Mesenchymal stem cell (in vitro differentiated cells and primary cell): ENCODE measurements around the gene GFOD1.

Source experiments
- DNase-seq: peaks from one replicate; pipeline ENCODE4 v3.0.0-alpha.2; 2013
- H2AFZ ChIP-seq: one replicate; pipeline ENCODE4 v1.6.1; 2013; ENCODE audit warnings: low read depth, mild to moderate bottlenecking, control low read depth, inconsistent platforms, low read length, moderate library complexity
- H2AK5ac ChIP-seq: 2 replicates; pipeline ENCODE4 v1.6.1; 2013; ENCODE audit warnings: low read length, moderate library complexity, mild to moderate bottlenecking, inconsistent platforms; ENCODE audit not compliant: severe bottlenecking
- H2BK120ac ChIP-seq: one replicate; pipeline ENCODE4 v1.6.1; 2013; ENCODE audit warnings: low read depth, mild to moderate bottlenecking, inconsistent platforms, low read length, moderate library complexity
- H2BK12ac ChIP-seq, 2 experiments: one replicate each; pipeline ENCODE4 v1.6.1; 2013; ENCODE audit warnings: inconsistent platforms in 2 of 2, low read length in 2 of 2, mild to moderate bottlenecking in 2 of 2, moderate library complexity in 2 of 2, control low read depth in 1 of 2
- H2BK15ac ChIP-seq: one replicate; pipeline ENCODE4 v1.6.1; 2013; ENCODE audit warnings: mild to moderate bottlenecking, low read depth, inconsistent platforms; ENCODE audit not compliant: poor library complexity, severe bottlenecking
- H2BK5ac ChIP-seq: 2 replicates; pipeline ENCODE4 v1.6.1; 2013; ENCODE audit warnings: low read depth, mild to moderate bottlenecking, low read length, control low read depth, inconsistent platforms; ENCODE audit not compliant: poor library complexity, severe bottlenecking
- H3K14ac ChIP-seq, 2 experiments: one replicate each; pipeline ENCODE4 v1.6.1; 2013; ENCODE audit warnings: inconsistent platforms in 2 of 2, low read length in 2 of 2, control low read depth in 1 of 2, mild to moderate bottlenecking in 1 of 2, moderate library complexity in 1 of 2
- H3K18ac ChIP-seq, 2 experiments: one replicate each; pipeline ENCODE4 v1.6.1; 2013; ENCODE audit warnings: inconsistent platforms in 2 of 2, low read length in 2 of 2, control low read depth in 1 of 2, low read depth in 1 of 2, mild to moderate bottlenecking in 1 of 2
- H3K23ac ChIP-seq, 2 experiments: one replicate each; pipeline ENCODE4 v1.6.1; 2013; ENCODE audit warnings: inconsistent platforms in 2 of 2, low read length in 2 of 2, mild to moderate bottlenecking in 2 of 2, moderate library complexity in 2 of 2, control low read depth in 1 of 2
- H3K27ac ChIP-seq: 2 replicates; pipeline ENCODE4 v1.5.1; 2013; ENCODE audit warnings: mild to moderate bottlenecking, moderate library complexity, low read length, control low read depth, inconsistent platforms; ENCODE audit not compliant: poor library complexity, severe bottlenecking
- H3K27me3 ChIP-seq, 2 experiments: 2 replicates each; pipeline versions ENCODE4 v1.6.1 to v1.7.0; 2013; ENCODE audit warnings: low read length in 2 of 2, mild to moderate bottlenecking in 2 of 2, moderate library complexity in 2 of 2, control low read depth in 1 of 2, inconsistent platforms in 1 of 2; ENCODE audit not compliant: control insufficient read depth in 1 of 2, insufficient read depth in 1 of 2
- H3K36me3 ChIP-seq, 2 experiments: 2 replicates each; pipeline versions ENCODE4 v1.6.1 to v1.7.0; 2013; ENCODE audit warnings: low read length in 2 of 2, control low read depth in 1 of 2, inconsistent platforms in 1 of 2, low read depth in 1 of 2, mild to moderate bottlenecking in 1 of 2; ENCODE audit not compliant: insufficient read depth in 2 of 2, control insufficient read depth in 1 of 2
- H3K4ac ChIP-seq, 2 experiments: one replicate each; pipeline ENCODE4 v1.6.1; 2013; ENCODE audit warnings: inconsistent platforms in 2 of 2, low read length in 2 of 2, mild to moderate bottlenecking in 2 of 2, moderate library complexity in 2 of 2, control low read depth in 1 of 2, low read depth in 1 of 2
- H3K4me1 ChIP-seq: 2 replicates; pipeline ENCODE4 v1.6.1; 2013; ENCODE audit warnings: low read depth, low read length, control low read depth; ENCODE audit not compliant: control insufficient read depth, insufficient read depth
- H3K4me2 ChIP-seq: 2 replicates; pipeline ENCODE4 v1.6.1; 2013; ENCODE audit warnings: low read length, mild to moderate bottlenecking, inconsistent platforms; ENCODE audit not compliant: poor library complexity, severe bottlenecking
- H3K4me3 ChIP-seq, 2 experiments: 2 replicates each; pipeline versions ENCODE4 v1.5.1 to v1.7.0; 2013; ENCODE audit warnings: low read length in 2 of 2, mild to moderate bottlenecking in 2 of 2, control low read depth in 1 of 2, low read depth in 1 of 2; ENCODE audit not compliant: insufficient read depth in 1 of 2
- H3K79me1 ChIP-seq: replicated peaks from 2 replicates; pipeline ENCODE4 v1.6.1; 2013; ENCODE audit warnings: mild to moderate bottlenecking, control low read depth, low read length, inconsistent platforms; ENCODE audit not compliant: poor library complexity, severe bottlenecking
- H3K9ac ChIP-seq: 2 replicates; pipeline ENCODE4 v1.7.0; 2013; ENCODE audit warnings: mild to moderate bottlenecking, low read length, moderate library complexity
- H3K9me3 ChIP-seq: 2 replicates; pipeline ENCODE4 v1.7.0; 2013; ENCODE audit warnings: mild to moderate bottlenecking, low read length; ENCODE audit not compliant: control insufficient read depth
- H4K8ac ChIP-seq: one replicate; pipeline ENCODE4 v1.6.1; 2013; ENCODE audit warnings: inconsistent platforms, mild to moderate bottlenecking, low read length, moderate library complexity
- H4K91ac ChIP-seq: one replicate; pipeline ENCODE4 v1.6.1; 2013; ENCODE audit warnings: mild to moderate bottlenecking, low read length, inconsistent platforms
- WGBS: methylation state at CpG from one replicate; pipeline ENCODE4 v1.1.7; 2013; ENCODE audit warnings: mixed read lengths; 5-methylcytosine and 5-hydroxymethylcytosine counted together

The GFOD1 gene

GRCh38 chr6:13523826-13524622 lies 36.6 kb upstream of the GFOD1 start:
- Histone ChIP-seq H2AK5ac (no peak overlapping the region), H2BK15ac (no peak overlapping the region), H3K36me3 (no peaks in the 10 kb centered on the region), H3K4me2 (no peak overlapping the region), H4K91ac (no peak overlapping the region), H3K18ac (peak overlapping the region; percentile 17 to 48), H2BK120ac (no peak overlapping the region), H2BK5ac (no peak overlapping the region), H3K4ac (no peak overlapping the region), H3K9ac (no peak overlapping the region), H3K4me1 (peaks cover 1% of the 10 kb centered on the region), H4K8ac (no peak overlapping the region), H2AFZ (no peak overlapping the region), H3K14ac (no peak overlapping the region), H2BK12ac (no peak overlapping the region), H3K9me3 (peaks cover 4% of the 10 kb centered on the region), H3K27ac (no peak overlapping the region), H3K23ac (no peak overlapping the region), H3K27me3 (no peaks in the 10 kb centered on the region), H3K79me1 (no peaks in the 10 kb centered on the region), H3K4me3 (no peak overlapping the region)
- 92% methylated on average over 11 of the region's 11 CpGs for WGBS
- DNase-seq, result no peak

GRCh38 chr6:13522656-13523055 lies 35.3 kb upstream of the GFOD1 start:
- Histone ChIP-seq H3K4me3 (no peak overlapping the region), H2BK12ac (no peak overlapping the region), H4K91ac (no peak overlapping the region), H3K27me3 (no peaks in the 10 kb centered on the region), H3K9me3 (peaks cover 4% of the 10 kb centered on the region), H3K4me1 (peaks cover 1% of the 10 kb centered on the region), H2AFZ (no peak overlapping the region), H3K79me1 (no peaks in the 10 kb centered on the region), H3K18ac (no peak overlapping the region), H3K14ac (no peak overlapping the region), H3K36me3 (no peaks in the 10 kb centered on the region), H3K4ac (no peak overlapping the region), H3K4me2 (no peak overlapping the region), H3K9ac (no peak overlapping the region), H3K23ac (no peak overlapping the region), H2AK5ac (no peak overlapping the region), H2BK5ac (no peak overlapping the region), H2BK15ac (no peak overlapping the region), H2BK120ac (no peak overlapping the region), H4K8ac (no peak overlapping the region), H3K27ac (no peak overlapping the region)
- peak; percentile 34 for DNase-seq
- 52% methylated on average over 4 of the region's 4 CpGs for WGBS

GRCh38 chr6:13519839-13520238 lies 32.4 kb upstream of the GFOD1 start:
- no peak overlapping the region for H2BK12ac ChIP-seq
- no peak overlapping the region for H3K18ac ChIP-seq
- no peak overlapping the region for H3K4me2 ChIP-seq
- H4K8ac ChIP-seq, result no peak overlapping the region
- peaks cover 0 to 11% of the 10 kb centered on the region in 2 experiments for H3K27me3 ChIP-seq
- H2BK15ac ChIP-seq, result no peak overlapping the region
- H3K14ac ChIP-seq, result no peak overlapping the region
- H3K9me3 ChIP-seq, result peaks cover 4% of the 10 kb centered on the region
- H3K27ac ChIP-seq, result no peak overlapping the region
- peaks cover 1% of the 10 kb centered on the region for H3K4me1 ChIP-seq
- H3K23ac ChIP-seq, result no peak overlapping the region
- H3K36me3 ChIP-seq, result no peaks in the 10 kb centered on the region
- no peak overlapping the region for H2AK5ac ChIP-seq
- no peak overlapping the region for H2BK5ac ChIP-seq
- H3K9ac ChIP-seq, result no peak overlapping the region
- H3K4ac ChIP-seq, result no peak overlapping the region
- H2BK120ac ChIP-seq, result no peak overlapping the region
- no peak overlapping the region for H2AFZ ChIP-seq
- no peak overlapping the region for H4K91ac ChIP-seq
- 92% methylated on average over 4 of the region's 4 CpGs for WGBS
- no peaks in the 10 kb centered on the region for H3K79me1 ChIP-seq
- no peak for DNase-seq
- H3K4me3 ChIP-seq, result no peak overlapping the region

DNA sequence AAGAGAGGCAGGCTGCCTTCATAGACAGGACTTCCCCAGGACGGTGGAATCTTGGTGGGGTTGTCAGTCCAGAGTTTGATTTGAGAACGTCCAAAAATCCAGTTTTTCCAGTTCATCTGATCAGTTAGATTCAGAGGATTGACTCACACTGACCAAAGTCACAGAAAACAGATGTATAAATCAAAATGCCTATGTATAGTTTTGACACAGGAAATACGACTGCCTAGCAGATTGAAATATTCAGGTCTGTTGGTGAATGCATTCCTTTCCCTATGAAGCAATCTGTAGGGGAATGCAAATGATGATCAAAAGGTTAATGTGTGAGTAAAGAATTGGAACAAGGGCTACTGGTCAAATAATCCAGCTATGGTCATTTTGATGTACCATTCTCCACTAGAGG lies 29.7 kb upstream of the GFOD1 start:
- WGBS, result 53% methylated on average over 2 of the region's 3 CpGs
- Histone ChIP-seq H2AK5ac (no peak overlapping the region), H4K8ac (no peak overlapping the region), H2AFZ (no peak overlapping the region), H3K4me3 (no peak overlapping the region), H2BK120ac (no peak overlapping the region), H4K91ac (no peak overlapping the region), H2BK5ac (no peak overlapping the region), H3K4me1 (peaks cover 2% of the 10 kb centered on the region), H3K4ac (no peak overlapping the region), H3K14ac (no peak overlapping the region), H3K27ac (no peak overlapping the region), H3K23ac (no peak overlapping the region), H3K27me3 (peaks cover 1 to 22% of the 10 kb centered on the region in 2 experiments), H2BK12ac (no peak overlapping the region), H3K36me3 (no peaks in the 10 kb centered on the region), H3K4me2 (no peak overlapping the region), H3K18ac (no peak overlapping the region), H3K79me1 (no peaks in the 10 kb centered on the region), H3K9ac (no peak overlapping the region), H2BK15ac (no peak overlapping the region), H3K9me3 (peaks cover 8% of the 10 kb centered on the region)
- no peak for DNase-seq
